Measurements from ENCODE around the gene BRSK1. TPM values are rescaled to one million over a fixed set of nuclear protein-coding genes. Genes with fewer than 3 reads are reported as not detected.

The BRSK1 gene
- total RNA-seq, 1 donor: 4.0 TPM

DNA sequence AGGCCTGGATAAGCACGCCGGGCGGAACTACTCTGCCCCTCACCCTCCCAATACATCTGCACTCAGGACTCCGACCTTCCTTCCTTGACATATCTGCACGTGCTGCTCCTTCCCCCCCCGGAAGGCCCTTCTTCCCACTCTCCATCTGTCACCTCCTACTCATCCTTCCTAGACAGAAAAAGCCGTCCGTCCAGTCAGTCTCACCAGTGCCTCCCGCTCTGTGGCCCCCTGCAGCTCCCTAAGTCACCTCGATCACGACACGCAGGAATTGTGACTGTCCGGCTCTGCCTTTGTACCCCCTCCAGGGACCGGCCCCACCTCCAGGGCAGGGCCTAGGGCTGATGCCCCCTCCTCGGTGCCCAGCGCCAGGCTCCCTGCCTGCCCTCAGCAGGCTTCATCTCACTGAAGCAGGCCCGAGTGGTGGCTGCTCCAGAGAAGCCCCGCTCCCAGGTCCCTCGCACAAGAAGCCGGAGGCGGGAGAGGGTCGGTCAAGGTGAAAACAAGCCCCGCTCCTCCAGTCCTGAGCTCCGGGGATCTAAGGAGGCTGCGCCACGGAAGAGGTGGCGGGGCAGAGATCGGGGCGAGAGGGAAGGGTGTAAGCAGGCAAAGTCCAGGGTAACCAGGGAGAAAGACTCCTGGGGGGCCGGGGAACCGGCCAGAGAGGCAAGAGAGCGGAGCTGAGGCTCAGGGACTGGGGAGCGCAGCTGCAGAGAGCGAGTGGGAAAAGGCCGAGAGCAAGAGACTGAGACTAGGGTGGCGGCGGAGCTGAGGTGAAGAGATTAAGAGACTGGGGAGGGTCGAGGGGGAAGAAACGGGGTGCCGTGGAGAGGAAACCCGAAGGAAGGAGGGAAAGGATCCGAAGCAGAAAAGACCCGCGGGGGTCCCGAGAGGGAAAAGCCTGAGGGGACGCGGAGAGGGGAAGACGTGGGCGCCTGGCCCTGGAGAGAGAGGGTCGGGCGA, 26.1 kb upstream of the BRSK1 start:
- TF ChIP-seq, protein P1, sequence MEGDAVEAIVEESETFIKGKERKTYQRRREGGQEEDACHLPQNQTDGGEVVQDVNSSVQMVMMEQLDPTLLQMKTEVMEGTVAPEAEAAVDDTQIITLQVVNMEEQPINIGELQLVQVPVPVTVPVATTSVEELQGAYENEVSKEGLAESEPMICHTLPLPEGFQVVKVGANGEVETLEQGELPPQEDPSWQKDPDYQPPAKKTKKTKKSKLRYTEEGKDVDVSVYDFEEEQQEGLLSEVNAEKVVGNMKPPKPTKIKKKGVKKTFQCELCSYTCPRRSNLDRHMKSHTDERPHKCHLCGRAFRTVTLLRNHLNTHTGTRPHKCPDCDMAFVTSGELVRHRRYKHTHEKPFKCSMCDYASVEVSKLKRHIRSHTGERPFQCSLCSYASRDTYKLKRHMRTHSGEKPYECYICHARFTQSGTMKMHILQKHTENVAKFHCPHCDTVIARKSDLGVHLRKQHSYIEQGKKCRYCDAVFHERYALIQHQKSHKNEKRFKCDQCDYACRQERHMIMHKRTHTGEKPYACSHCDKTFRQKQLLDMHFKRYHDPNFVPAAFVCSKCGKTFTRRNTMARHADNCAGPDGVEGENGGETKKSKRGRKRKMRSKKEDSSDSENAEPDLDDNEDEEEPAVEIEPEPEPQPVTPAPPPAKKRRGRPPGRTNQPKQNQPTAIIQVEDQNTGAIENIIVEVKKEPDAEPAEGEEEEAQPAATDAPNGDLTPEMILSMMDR (IDR thresholded peaks at IDR 0.05; ENCODE audit: extremely low read depth, low read depth, low read length): no peak
- peaks cover 52% of the 10 kb centered on the region for H4K20me1 ChIP-seq (ENCODE audit: insufficient read depth, low read length)
- peaks cover 4% of the 10 kb centered on the region for H3K36me3 ChIP-seq (ENCODE audit: insufficient read depth, low read length)
- no peaks in the 10 kb centered on the region for H3K27me3 ChIP-seq (ENCODE audit: insufficient read depth, low read length)
- peak; percentile 94 for DNase-seq (ENCODE audit: insufficient read length, low spot score, missing footprints)
- H3K4me3 ChIP-seq (ENCODE audit: insufficient read depth, low read length): peak overlapping the region; percentile 94
- H2AFZ ChIP-seq (ENCODE audit: low read length): no peak overlapping the region
- peak overlapping the region; percentile 86 for H3K4me2 ChIP-seq (ENCODE audit: insufficient read depth, low read length)
- no peaks in the 10 kb centered on the region for H3K9me3 ChIP-seq (ENCODE audit: low read depth, low read length)
- H3K27ac ChIP-seq (ENCODE audit: low read depth, low read length): peak overlapping the region; percentile 61
- H3K4me1 ChIP-seq (ENCODE audit: insufficient read depth, low read length): peaks cover 28% of the 10 kb centered on the region
- H3K79me2 ChIP-seq (ENCODE audit: insufficient read depth, low read length): peaks cover 60% of the 10 kb centered on the region

DNA sequence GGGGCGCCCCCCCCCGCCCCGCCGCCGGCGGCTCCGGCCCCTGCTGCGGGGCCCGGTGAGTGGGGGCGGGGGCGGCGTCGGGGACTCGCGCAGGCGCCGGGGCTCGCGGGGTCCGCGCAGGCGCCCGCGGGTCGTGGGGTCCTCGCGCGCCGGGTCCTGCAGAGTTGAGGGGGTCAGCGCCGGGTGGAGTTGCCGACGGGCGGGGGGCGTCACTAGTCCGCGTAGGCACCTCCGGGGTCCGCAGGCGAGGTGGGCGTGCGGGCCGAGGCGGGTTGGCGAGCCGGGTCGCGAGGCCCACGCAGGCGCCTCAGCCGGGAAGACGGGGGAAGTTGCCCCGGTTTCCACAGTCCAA, 25.3 kb upstream of the BRSK1 start:
- Histone ChIP-seq H4K20me1 (ENCODE audit: insufficient read depth, low read length) (peaks cover 45% of the 10 kb centered on the region), H3K27ac (ENCODE audit: low read depth, low read length) (peak overlapping the region; percentile 91), H3K4me1 (ENCODE audit: insufficient read depth, low read length) (peaks cover 28% of the 10 kb centered on the region), H3K27me3 (ENCODE audit: insufficient read depth, low read length) (no peaks in the 10 kb centered on the region), H3K4me2 (ENCODE audit: insufficient read depth, low read length) (peak overlapping the region; percentile 86), H3K79me2 (ENCODE audit: insufficient read depth, low read length) (peaks cover 53% of the 10 kb centered on the region), H3K4me3 (ENCODE audit: insufficient read depth, low read length) (peak overlapping the region; percentile 94), H3K36me3 (ENCODE audit: insufficient read depth, low read length) (peaks cover 4% of the 10 kb centered on the region), H3K9me3 (ENCODE audit: low read depth, low read length) (no peaks in the 10 kb centered on the region), H2AFZ (ENCODE audit: low read length) (peak overlapping the region; percentile 76)
- DNase-seq (ENCODE audit: insufficient read length, low spot score, missing footprints): peak; percentile 95
- TF ChIP-seq, protein P1 (IDR thresholded peaks at IDR 0.05; ENCODE audit: extremely low read depth, low read depth, low read length): no peak

DNA sequence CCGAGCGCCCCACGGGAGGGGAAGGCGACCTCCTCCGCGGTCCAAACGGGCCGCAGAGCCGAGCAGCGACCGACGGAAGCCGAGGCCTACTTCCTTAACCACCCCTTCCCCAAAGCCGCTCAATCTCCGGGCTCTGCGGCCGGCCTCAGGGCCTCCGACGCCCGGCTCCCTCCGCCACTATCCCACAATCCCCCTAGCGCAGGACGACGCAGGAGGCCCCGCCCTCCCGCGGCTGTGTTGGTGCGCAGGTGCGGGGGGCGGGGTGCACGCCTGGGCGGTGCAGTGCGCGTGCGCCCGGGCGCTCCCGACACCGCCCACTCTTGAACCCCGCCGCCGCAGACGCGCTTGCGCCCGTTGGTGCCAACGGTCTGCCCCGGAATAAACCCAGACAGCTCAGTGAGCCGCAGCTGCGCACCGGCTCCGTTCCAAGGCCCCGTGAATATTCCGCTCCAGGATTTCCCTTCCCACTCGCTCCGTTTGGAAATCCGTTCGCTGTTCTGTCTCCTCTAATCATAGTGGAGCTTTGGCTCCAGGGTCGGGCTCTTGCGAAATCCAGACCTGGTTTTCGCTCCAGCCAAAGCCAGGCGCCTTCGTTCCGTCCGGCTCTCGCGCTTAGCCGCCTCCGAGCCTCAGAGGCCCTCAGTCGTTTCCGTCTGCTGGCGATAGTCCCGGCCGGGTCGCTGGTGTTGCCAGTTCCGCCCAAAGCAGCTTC, 24.8 kb upstream of the BRSK1 start, which contains the start of gene PPP6R1:
Gene PPP6R1, minus strand, starts transcription at position 190 of the 712 bp plus-strand sequence. CDS start 11,914 bp downstream, outside the sequence.
- TF ChIP-seq, protein P1 (IDR thresholded peaks at IDR 0.05; ENCODE audit: extremely low read depth, low read depth, low read length): no peak
- peak; percentile 100 for DNase-seq (ENCODE audit: insufficient read length, low spot score, missing footprints)
- Histone ChIP-seq H2AFZ (ENCODE audit: low read length) (peak within 1 kb of the TSS; percentile 99), H3K4me2 (ENCODE audit: insufficient read depth, low read length) (peak within 1 kb of the TSS; percentile 95), H4K20me1 (ENCODE audit: insufficient read depth, low read length) (peaks cover 40% of the 10 kb centered on the region), H3K27ac (ENCODE audit: low read depth, low read length) (peak within 1 kb of the TSS; percentile 92), H3K4me3 (ENCODE audit: insufficient read depth, low read length) (peak within 1 kb of the TSS; percentile 94), H3K27me3 (ENCODE audit: insufficient read depth, low read length) (no peaks in the 10 kb centered on the region), H3K9me3 (ENCODE audit: low read depth, low read length) (no peaks in the 10 kb centered on the region), H3K79me2 (ENCODE audit: insufficient read depth, low read length) (peaks cover 48% of the 10 kb centered on the region), H3K4me1 (ENCODE audit: insufficient read depth, low read length) (peaks cover 28% of the 10 kb centered on the region), H3K36me3 (ENCODE audit: insufficient read depth, low read length) (no peaks in the 10 kb centered on the region)
